ENCODE results near the gene CASZ1. TPM values are rescaled to one million over a fixed set of nuclear protein-coding genes. Genes with fewer than 3 reads are reported as not detected.

CASZ1 gene
- total and polyA plus RNA-seq, 10 of the 15 experiments (the other 5 are each of a cell fraction or from before 2014, with no cell fraction given): 0.52 to 9.8 (median 3.7) TPM

GRCh38 chr1:10607228-10607627, 189.2 kb downstream of the CASZ1 start:
- in situ Hi-C loops (cut with MboI): no loop called here
- Histone ChIP-seq H3K27me3 (replicated peaks in 1 of 2; ENCODE audit: control insufficient read depth in 2 of 2, insufficient read depth in 2 of 2, low read length in 1 of 2) (no peaks in the 10 kb centered on the region), H3K27ac (ENCODE audit: control insufficient read depth, insufficient read depth) (no peak overlapping the region), H2AFZ (ENCODE audit: control insufficient read depth, low read depth, low read length) (no peak overlapping the region), H3K4me2 (ENCODE audit: control insufficient read depth, insufficient read depth) (no peak overlapping the region), H4K20me1 (ENCODE audit: control insufficient read depth, insufficient read depth) (no peaks in the 10 kb centered on the region), H3K79me2 (ENCODE audit: control insufficient read depth, insufficient read depth, low read length) (no peaks in the 10 kb centered on the region), H3K9me3 (replicated peaks; ENCODE audit: control insufficient read depth, insufficient read depth, low read length) (no peaks in the 10 kb centered on the region), H3K36me3 (ENCODE audit: control insufficient read depth in 2 of 2, insufficient read depth in 2 of 2, low read length in 1 of 2) (0 out of 4 replicates have a peak, but pooled peaks cover 0 to 2% of the 10 kb centered on the region in 2 experiments), H3K9ac (ENCODE audit: control insufficient read depth, insufficient read depth, low read length) (no peak overlapping the region), H3K4me1 (ENCODE audit: control insufficient read depth, insufficient read depth, low read length) (no peaks in the 10 kb centered on the region), H3K4me3 (no peak overlapping the region)
- ChIA-PET CTCF (interaction anchor here (1.1 to 2.0 kb wide), 2 partner anchors 99 to 112 kb away, joined by 3 to 6 read pairs; no protein-coding TSS in a partner anchor), POLR2A (no interaction called here), SMC1A (ENCODE audit: uncharacterized antibody, unreplicated experiment) (no interaction called here), RAD21 (ENCODE audit: unreplicated experiment) (no interaction called here)
- ATAC-seq (no peak), FAIRE-seq (no peak), DNase-seq (ENCODE audit: low read depth, low spot score) (no peak)
- 96% methylated on average over 3 of the region's 3 CpGs for WGBS (ENCODE audit: insufficient coverage, insufficient replicate concordance, low lambda C conversion rate, missing lambda C conversion rate)
- BruUV-seq (replicated peaks): no TSS peak
- TF ChIP-seq KLF5 (IDR thresholded peaks at IDR 0.05; ENCODE audit: partially characterized antibody): no peak
- intact Hi-C loops (cut with micrococcal nuclease; ENCODE audit: unreplicated experiment): loop anchor here (10.0 kb wide), 1 partner anchor 102 kb away; no protein-coding TSS in a partner anchor

- H3K4me3 ChIP-seq: no peak overlapping the region
- H3K36me3 ChIP-seq (ENCODE audit: control insufficient read depth in 2 of 2, insufficient read depth in 2 of 2, low read length in 1 of 2): peaks cover 0 to 2% of the 10 kb centered on the region in 2 experiments; a peak in 1 of 4 replicates
- H2AFZ ChIP-seq (ENCODE audit: control insufficient read depth, low read depth, low read length): no peak overlapping the region
- RAD21 ChIA-PET (ENCODE audit: unreplicated experiment): no interaction called here
- H3K4me1 ChIP-seq (ENCODE audit: control insufficient read depth, insufficient read depth, low read length): no peaks in the 10 kb centered on the region
- TF ChIP-seq MTA3 (IDR thresholded peaks at IDR 0.05; ENCODE audit: borderline replicate concordance, low read length) (no peak), GATAD2B (conservative IDR thresholded peaks at IDR 0.05; ENCODE audit: low read depth) (no peak), DPF2 (IDR thresholded peaks at IDR 0.05) (no peak), TAF1 (IDR thresholded peaks at IDR 0.05; ENCODE audit: borderline replicate concordance, low read depth, low read length) (no peak), SMARCA5 (IDR thresholded peaks at IDR 0.05) (no peak), RAD51 (IDR thresholded peaks at IDR 0.05) (no peak), YBX1 (IDR thresholded peaks at IDR 0.05) (no peak)
- no TSS peak for BruUV-seq (replicated peaks)
- no peak overlapping the region for H3K27ac ChIP-seq (ENCODE audit: control insufficient read depth, insufficient read depth)
- CTCF ChIA-PET: interaction anchor here (1.1 to 2.0 kb wide), 2 partner anchors 98 to 111 kb away, joined by 3 to 6 read pairs; no protein-coding TSS in a partner anchor
- in situ Hi-C loops (cut with MboI): no loop called here
- no peaks in the 10 kb centered on the region for H3K9me3 ChIP-seq (replicated peaks; ENCODE audit: control insufficient read depth, insufficient read depth, low read length)
- ATAC-seq (no peak), DNase-seq (ENCODE audit: low read depth, low spot score) (no peak), FAIRE-seq (no peak)
- H3K9ac ChIP-seq (ENCODE audit: control insufficient read depth, insufficient read depth, low read length): no peak overlapping the region
- H3K4me2 ChIP-seq (ENCODE audit: control insufficient read depth, insufficient read depth): no peak overlapping the region
- no peaks in the 10 kb centered on the region for H3K79me2 ChIP-seq (ENCODE audit: control insufficient read depth, insufficient read depth, low read length)
- intact Hi-C loops (cut with micrococcal nuclease; ENCODE audit: unreplicated experiment): loop anchor here (10.0 kb wide), 1 partner anchor 101 kb away; no protein-coding TSS in a partner anchor
- SMC1A ChIA-PET (ENCODE audit: uncharacterized antibody, unreplicated experiment): no interaction called here
- H4K20me1 ChIP-seq (ENCODE audit: control insufficient read depth, insufficient read depth): no peaks in the 10 kb centered on the region
- WGBS (ENCODE audit: insufficient coverage, insufficient replicate concordance, low lambda C conversion rate, missing lambda C conversion rate): 97% methylated on average over 7 of the region's 7 CpGs
- no peaks in the 10 kb centered on the region for H3K27me3 ChIP-seq (replicated peaks in 1 of 2; ENCODE audit: control insufficient read depth in 2 of 2, insufficient read depth in 2 of 2, low read length in 1 of 2)
- POLR2A ChIA-PET: no interaction called here
These were observed 190.4 kb downstream of the CASZ1 start for GRCh38 chr1:10606064-10606463.
